OCI-LY3 (cell line): ENCODE results near the gene HEMK1.

Source experiments
- H2AFZ ChIP-seq: fragments of 200-600, 300-600 bp; shearing (Covaris generic); 2 replicates; pipeline ENCODE4 v1.6.0; 2014; ENCODE audit warnings: antibody characterized with exemption, low read depth, low read length
- H3K27ac ChIP-seq: fragments of 200-600, 300-600 bp; sonication (generic); 2 replicates; pipeline ENCODE4 v1.5.1; 2014; ENCODE audit warnings: mild to moderate bottlenecking, low read length, moderate library complexity, mixed read lengths
- H3K27me3 ChIP-seq: fragments of 200-600, 300-600 bp; sonication (generic); 2 replicates; pipeline ENCODE4 v1.6.1; 2014; ENCODE audit warnings: low read depth, low read length, mixed read lengths
- H3K36me3 ChIP-seq: fragments of 200-600, 300-600 bp; sonication (generic); replicated peaks from 2 replicates; pipeline ENCODE3; 2014; ENCODE audit warnings: low read depth, low read length, mixed read lengths
- H3K4me1 ChIP-seq: fragments of 300-600, 200-600 bp; sonication (generic); 2 replicates; pipeline ENCODE4 v1.6.1; 2014; ENCODE audit warnings: low read length, mixed read lengths
- H3K4me2 ChIP-seq: fragments of 200-600, 300-600 bp; sonication (generic); 2 replicates; pipeline ENCODE4 v1.6.1; 2014; ENCODE audit warnings: low read length, mixed read lengths
- H3K4me3 ChIP-seq: fragments of 300-600, 200-600 bp; sonication (generic); 2 replicates; pipeline ENCODE4 v1.5.1; 2014; ENCODE audit warnings: antibody characterized with exemption, mild to moderate bottlenecking, low read length, moderate library complexity
- H3K79me2 ChIP-seq: fragments of 300-600, 200-600 bp; shearing (Covaris generic); 2 replicates; pipeline ENCODE4 v1.6.1; 2014; ENCODE audit warnings: mild to moderate bottlenecking, low read length, mixed read lengths
- H3K9ac ChIP-seq: fragments of 300-600, 200-600 bp; shearing (Covaris generic); 2 replicates; pipeline ENCODE4 v1.6.0; 2014; ENCODE audit warnings: mild to moderate bottlenecking, low read length, moderate library complexity
- H3K9me3 ChIP-seq: fragments of 200-600, 300-600 bp; shearing (Covaris generic); 2 replicates; pipeline ENCODE4 v1.6.1; 2014; ENCODE audit warnings: low read length, mixed read lengths; ENCODE audit not compliant: insufficient read depth
- H4K20me1 ChIP-seq: fragments of 200-600, 300-600 bp; sonication (generic); 2 replicates; pipeline ENCODE4 v1.6.1; 2016; ENCODE audit warnings: low read length, mixed read lengths; ENCODE audit not compliant: insufficient read depth
- EZH2phosphoT487 ChIP-seq: fragments of 200-600 bp; shearing (Covaris generic); IDR thresholded peaks from 2 replicates; pipeline ENCODE4 v1.6.1; 2018; ENCODE audit warnings: antibody characterized with exemption, mixed run types, low read depth
- TF ChIP-seq, protein P1 (sequence below): fragments of 200-600, 300-600 bp; sonication (generic); IDR thresholded peaks from 2 replicates; pipeline ENCODE4 v1.5.1; 2014; ENCODE audit warnings: antibody characterized with exemption, low read length, low read depth

The HEMK1 gene

DNA sequence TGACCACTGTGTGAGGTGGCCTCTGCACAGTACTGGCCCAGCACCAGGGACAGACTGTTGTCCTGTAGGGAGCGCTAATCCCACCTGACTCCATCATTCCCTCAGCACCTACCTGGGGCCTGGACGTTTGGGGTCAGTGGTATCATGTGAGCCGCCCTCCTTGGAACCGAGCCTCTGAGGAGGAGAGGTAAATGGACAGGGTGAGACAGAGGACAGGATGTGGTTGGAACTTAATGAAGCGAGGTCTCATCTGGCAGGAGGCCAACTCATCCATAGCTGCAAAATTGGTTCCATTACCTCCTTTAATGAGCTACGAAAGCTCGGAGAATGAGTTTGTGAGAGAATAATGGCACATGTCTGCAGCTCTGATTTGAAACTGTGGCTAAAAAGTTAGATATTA, 61.6 kb downstream of the HEMK1 start:
- H2AFZ ChIP-seq, result no peak overlapping the region
- no peak overlapping the region for H3K9ac ChIP-seq
- no peak overlapping the region for H3K4me2 ChIP-seq
- H3K36me3 ChIP-seq, result peaks cover 8% of the 10 kb centered on the region
- H3K4me1 ChIP-seq, result no peaks in the 10 kb centered on the region
- H3K79me2 ChIP-seq, result peaks cover 51% of the 10 kb centered on the region
- H4K20me1 ChIP-seq, result peaks cover 54% of the 10 kb centered on the region
- H3K27me3 ChIP-seq, result no peaks in the 10 kb centered on the region
- no peak overlapping the region for H3K4me3 ChIP-seq
- no peaks in the 10 kb centered on the region for H3K9me3 ChIP-seq
- no peak overlapping the region for H3K27ac ChIP-seq
- TF ChIP-seq, protein P1, sequence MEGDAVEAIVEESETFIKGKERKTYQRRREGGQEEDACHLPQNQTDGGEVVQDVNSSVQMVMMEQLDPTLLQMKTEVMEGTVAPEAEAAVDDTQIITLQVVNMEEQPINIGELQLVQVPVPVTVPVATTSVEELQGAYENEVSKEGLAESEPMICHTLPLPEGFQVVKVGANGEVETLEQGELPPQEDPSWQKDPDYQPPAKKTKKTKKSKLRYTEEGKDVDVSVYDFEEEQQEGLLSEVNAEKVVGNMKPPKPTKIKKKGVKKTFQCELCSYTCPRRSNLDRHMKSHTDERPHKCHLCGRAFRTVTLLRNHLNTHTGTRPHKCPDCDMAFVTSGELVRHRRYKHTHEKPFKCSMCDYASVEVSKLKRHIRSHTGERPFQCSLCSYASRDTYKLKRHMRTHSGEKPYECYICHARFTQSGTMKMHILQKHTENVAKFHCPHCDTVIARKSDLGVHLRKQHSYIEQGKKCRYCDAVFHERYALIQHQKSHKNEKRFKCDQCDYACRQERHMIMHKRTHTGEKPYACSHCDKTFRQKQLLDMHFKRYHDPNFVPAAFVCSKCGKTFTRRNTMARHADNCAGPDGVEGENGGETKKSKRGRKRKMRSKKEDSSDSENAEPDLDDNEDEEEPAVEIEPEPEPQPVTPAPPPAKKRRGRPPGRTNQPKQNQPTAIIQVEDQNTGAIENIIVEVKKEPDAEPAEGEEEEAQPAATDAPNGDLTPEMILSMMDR, result no peak
- TF ChIP-seq EZH2phosphoT487, result no peak

DNA sequence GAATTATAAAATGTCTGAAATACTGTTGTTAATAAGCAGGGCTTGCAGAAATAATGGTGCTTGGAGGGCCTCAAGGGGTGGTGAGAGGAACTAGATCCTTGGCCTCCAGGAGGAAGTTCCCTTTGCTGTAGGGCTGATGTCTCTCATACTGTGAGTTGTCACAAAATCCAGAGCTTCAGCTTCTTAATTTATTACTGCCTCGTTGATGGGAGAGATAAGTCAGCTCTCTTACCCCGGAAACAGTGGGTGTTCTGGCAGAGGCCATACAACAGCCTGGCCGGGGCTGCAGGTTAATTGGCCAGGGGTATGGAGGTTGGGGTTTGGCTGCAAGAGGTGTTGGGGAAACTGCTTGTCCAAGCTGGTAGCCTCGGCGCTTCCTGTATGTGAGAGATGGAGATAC, 63.1 kb downstream of the HEMK1 start:
- H2AFZ ChIP-seq, result no peak overlapping the region
- no peaks in the 10 kb centered on the region for H3K27me3 ChIP-seq
- peaks cover 48% of the 10 kb centered on the region for H4K20me1 ChIP-seq
- H3K9ac ChIP-seq, result no peak overlapping the region
- no peaks in the 10 kb centered on the region for H3K4me1 ChIP-seq
- TF ChIP-seq EZH2phosphoT487, result no peak
- TF ChIP-seq, protein P1, result no peak
- no peak overlapping the region for H3K4me3 ChIP-seq
- H3K4me2 ChIP-seq, result no peak overlapping the region
- H3K27ac ChIP-seq, result no peak overlapping the region
- peaks cover 50% of the 10 kb centered on the region for H3K79me2 ChIP-seq
- no peaks in the 10 kb centered on the region for H3K9me3 ChIP-seq
- H3K36me3 ChIP-seq, result peaks cover 8% of the 10 kb centered on the region

DNA sequence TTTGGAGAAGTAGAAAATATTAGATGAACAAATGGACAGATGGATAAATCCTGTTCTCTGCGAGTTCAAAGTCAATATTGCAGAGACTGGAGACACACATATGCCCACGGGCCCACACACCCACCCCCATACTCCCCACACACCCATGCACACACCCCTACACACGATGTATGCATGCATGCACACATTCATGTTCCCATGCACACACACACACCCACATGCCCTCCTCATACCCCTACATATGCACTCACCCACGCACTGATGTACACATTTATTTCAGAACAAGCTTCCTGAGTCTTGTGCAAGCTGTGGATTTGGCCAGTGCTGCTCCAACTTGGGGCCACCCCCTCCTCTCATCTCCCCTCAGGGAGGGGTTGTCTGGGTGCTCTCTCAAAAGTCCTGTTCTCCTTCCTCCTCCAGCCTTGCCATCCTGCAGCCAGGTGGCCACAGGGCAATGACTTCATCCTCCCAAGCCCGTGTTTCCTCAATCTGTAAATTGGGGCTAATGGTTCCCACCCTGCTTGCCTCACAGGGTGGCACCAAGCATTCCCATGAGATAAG, 64.0 kb downstream of the HEMK1 start:
- no peaks in the 10 kb centered on the region for H3K27me3 ChIP-seq
- no peak overlapping the region for H3K27ac ChIP-seq
- H3K4me1 ChIP-seq, result no peaks in the 10 kb centered on the region
- TF ChIP-seq EZH2phosphoT487, result no peak
- TF ChIP-seq, protein P1, result no peak
- H3K36me3 ChIP-seq, result peaks cover 8% of the 10 kb centered on the region
- H3K79me2 ChIP-seq, result peaks cover 50% of the 10 kb centered on the region
- no peak overlapping the region for H3K4me2 ChIP-seq
- H4K20me1 ChIP-seq, result peaks cover 43% of the 10 kb centered on the region
- no peak overlapping the region for H3K4me3 ChIP-seq
- no peaks in the 10 kb centered on the region for H3K9me3 ChIP-seq
- no peak overlapping the region for H2AFZ ChIP-seq
- H3K9ac ChIP-seq, result no peak overlapping the region

DNA sequence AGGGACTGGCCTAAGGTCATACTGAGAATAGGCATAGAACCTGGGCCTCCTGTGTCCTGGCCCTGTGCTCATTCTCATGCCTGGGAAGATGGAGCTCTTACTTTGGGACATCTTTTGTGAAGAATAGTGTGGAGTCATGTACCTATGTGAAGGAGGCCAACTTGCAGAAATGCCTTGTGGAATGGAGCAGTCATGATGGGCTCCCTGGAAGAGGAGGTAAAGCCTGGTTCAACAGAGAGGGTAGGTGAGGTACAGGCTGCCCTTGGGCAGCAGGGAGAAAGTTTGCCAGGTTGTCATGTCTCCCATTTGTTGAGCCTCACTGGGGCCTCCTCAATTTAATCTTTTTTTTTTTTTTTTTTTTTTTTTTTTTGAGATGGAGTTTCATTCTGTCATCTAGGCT, 65.7 kb downstream of the HEMK1 start:
- Histone ChIP-seq H3K4me3 (no peak overlapping the region), H3K27me3 (no peaks in the 10 kb centered on the region), H3K27ac (no peak overlapping the region), H3K4me2 (no peak overlapping the region), H3K36me3 (peaks cover 8% of the 10 kb centered on the region), H2AFZ (no peak overlapping the region), H3K79me2 (peaks cover 38% of the 10 kb centered on the region), H3K9me3 (no peaks in the 10 kb centered on the region), H3K4me1 (no peaks in the 10 kb centered on the region), H4K20me1 (peaks cover 37% of the 10 kb centered on the region), H3K9ac (no peak overlapping the region)
- TF ChIP-seq EZH2phosphoT487, result no peak
- TF ChIP-seq, protein P1, result no peak
